Activated CD4-positive, alpha-beta T cell treated with anti-CD3 and anti-CD28 coated beads for 1 hour (primary cell): ENCODE data around the gene AVPR2.

ENCODE experiments used
- DNase-seq: peaks from one replicate; pipeline ENCODE4 v3.0.0-alpha.2; 2020

AVPR2 gene

GRCh38 chrX:153954558-153955227 is 50.2 kb downstream of the AVPR2 start:
- no peak for DNase-seq

GRCh38 chrX:153955228-153955732 is 50.8 kb downstream of the AVPR2 start:
- no peak for DNase-seq

DNA sequence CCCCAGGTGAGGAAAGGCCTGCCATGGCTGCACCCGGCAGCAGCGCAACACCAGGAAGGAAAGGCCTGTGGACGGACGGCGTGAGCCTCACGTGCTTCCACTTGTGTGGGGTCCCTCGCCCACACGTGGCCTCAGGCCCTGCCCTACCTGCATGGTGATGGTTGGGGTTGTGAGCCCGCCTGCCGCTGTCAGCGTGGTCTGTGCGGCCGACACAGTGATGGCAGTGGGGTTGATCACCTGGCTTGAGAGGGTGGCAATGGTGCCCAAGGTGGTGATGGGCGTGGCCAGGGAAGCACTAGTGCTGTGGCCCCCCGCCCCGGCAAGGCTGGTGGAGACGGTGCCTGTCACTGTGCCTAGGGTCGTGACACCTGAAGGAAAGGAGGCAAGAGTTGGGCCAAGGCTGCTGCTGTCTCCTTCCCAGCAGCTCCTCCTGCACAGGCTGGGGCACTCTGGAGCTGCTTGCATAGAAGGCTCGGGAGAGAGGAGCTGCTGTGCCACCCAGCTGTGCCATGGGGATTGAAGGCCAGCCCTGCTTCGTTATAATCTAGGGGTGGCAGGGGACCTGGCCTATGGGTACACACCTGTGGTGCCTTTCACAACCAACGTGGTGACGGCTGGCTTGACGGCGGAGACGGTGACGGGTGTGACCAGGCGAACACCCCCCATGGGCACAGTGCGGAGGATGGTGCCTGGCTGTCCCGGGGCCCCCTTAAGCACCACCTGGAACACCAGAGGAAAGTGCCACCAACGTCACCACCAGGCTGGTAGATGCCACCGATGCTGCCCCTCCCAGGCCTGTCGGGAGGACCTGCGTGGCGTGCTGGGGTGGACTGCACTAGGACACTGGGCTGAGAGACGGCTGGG is 51.8 kb downstream of the AVPR2 start:
- DNase-seq = no peak
